Posterior vena cava (tissue), 2 donors: ENCODE data around the gene RBM12. TPM values are rescaled to one million over a fixed set of nuclear protein-coding genes. Genes with fewer than 3 reads are reported as not detected.
"Not testable (repeated sequence)": the region's sequence is repeated elsewhere in the genome, so short reads cannot be mapped to it uniquely, and the experiment has no call there.

Experiments
- DNase-seq: peaks from one replicate; pipeline ENCODE4 v3.0.0-alpha.2; 2020; ENCODE audit warnings: low spot score
- intact Hi-C, 2 donors: fragments of 100-400 bp; cut with DNase I; formaldehyde crosslinking; loops; one replicate each; pipeline versions ENCODE4 v1.14.1 to v1.14.2; 2022 to 2023
- long read RNA-seq, 2 donors: library from polyadenylated mRNA; unstranded; transcript quantifications; one replicate each; pipeline ENCODE4 v2.0.0, GENCODE V29; 2020 to 2021
- total RNA-seq, 2 donors: library from RNA; stranded (reverse); fragmentation: NEBNext Ultra II Directional; extraction: Animal tissue kit (Norgen Biotek cat#: 25700); gene quantifications; one replicate each; pipeline ENCODE4 v1.2.1, GENCODE V29; 2021
- donor health status: DM: yes; HTN: yes; CAD: no.
- donor health status: DM: yes; HTN: yes; CAD: no.

The RBM12 gene
- 10 to 100 TPM; 59.4 to 61.4 TPM for total RNA-seq
- long read RNA-seq, donor 1, full-length matches to known transcripts, result 5 of 12 reads
- long read RNA-seq, donor 1, partial matches to known transcripts, result 0 of 12 reads
- long read RNA-seq, donor 1, other reads (novel, unspliced or antisense), result 7 of 12 reads
- long read RNA-seq, donor 2, partial matches to known transcripts, result 0 of 5 reads
- long read RNA-seq, donor 2, other reads (novel, unspliced or antisense), result 5 of 5 reads

DNA sequence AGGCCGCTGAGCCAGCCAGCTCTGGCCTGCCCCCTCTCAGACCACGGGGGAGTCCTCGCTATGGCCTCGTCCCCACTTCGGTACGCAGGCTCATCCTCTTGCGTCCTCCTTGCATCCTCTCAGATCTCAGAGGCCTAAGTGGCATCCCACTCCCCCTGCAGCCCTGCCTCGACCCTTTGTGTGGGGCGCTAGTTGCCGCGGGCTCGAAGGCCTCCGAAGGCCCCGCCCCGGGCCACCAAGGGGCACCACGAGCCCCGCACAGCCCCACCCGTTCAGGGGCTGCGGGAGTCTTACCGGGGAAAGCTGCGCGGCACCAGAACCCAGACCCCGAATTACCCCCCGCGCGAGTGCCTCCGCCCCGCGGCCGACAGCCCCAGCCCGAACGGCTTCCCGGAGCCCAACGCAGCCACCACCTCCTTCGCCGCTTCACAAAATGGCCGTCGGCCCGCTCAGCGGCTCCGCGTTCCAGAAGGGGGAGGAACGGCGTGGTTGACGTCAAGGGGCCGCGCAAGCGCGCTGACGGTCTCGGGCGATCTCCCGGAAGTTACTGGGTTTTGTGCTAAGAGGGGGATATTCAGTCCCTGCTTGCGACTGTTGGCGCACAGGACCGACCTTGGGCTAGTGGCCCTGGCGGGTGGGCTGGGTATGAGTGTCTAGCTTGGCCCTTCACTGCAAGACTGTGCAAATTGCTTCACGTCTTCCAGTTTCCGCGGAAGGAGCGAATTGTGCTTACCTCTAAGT, at the start of gene RBM12, which contains the start of gene CPNE1:
Gene RBM12 (minus strand): TSS at position 435 of the 741 bp plus-strand sequence. CDS start 9,578 bp downstream, outside the sequence.
Gene CPNE1 (minus strand): TSS at position 435 of the 741 bp plus-strand sequence. CDS start 31,977 bp downstream, outside the sequence.
- intact Hi-C loops, result loop anchor here in 1 of 2 donors (10.0 kb wide), 1 partner anchor 200 kb away; no protein-coding TSS in a partner anchor
- DNase-seq, result peak; percentile 98

DNA sequence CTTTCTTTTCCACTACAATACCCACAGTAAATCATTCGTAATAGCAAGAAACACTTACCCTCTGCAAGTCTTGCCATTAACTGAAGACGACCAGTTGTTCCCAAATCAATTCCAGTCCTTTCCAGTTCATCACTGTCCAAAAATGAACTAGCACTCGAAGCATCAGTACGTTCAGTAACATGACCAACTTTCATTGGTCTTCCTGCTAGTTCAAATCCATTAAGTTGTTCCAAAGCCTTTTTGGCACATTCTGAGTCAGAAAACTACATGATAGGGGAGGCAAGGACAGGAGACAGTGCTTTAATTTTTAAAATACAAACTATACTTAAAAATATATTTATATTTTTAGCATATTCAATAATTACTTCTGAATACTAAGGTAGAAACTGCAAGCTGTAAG, 49.4 kb upstream of the RBM12 start:
- intact Hi-C loops, result no loop called here
- DNase-seq, result no peak

DNA sequence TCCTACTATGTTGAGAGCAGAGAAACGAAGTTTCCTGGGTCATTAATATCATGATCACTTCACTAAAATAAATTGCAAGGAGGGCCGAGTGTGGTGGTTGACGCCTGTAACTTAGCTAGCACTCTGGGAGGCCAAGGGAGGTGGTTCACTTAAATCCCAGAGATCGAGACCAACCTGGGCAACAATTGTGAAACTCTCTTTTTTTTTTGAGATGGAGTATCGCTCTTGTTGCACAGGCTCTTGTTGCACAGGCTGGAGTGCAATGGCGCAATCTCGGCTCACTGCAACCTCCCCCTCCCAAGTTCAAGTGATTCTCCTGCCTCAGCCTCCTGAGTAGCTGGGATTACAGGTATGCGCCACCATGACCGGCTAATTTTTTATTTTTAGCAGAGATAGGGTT, 48.4 kb upstream of the RBM12 start:
- DNase-seq, intact Hi-C loops: not testable (repeated sequence)

- intact Hi-C loops, result no loop called here
Observed at GRCh38 chr20:35711588-35712209, 47.0 kb upstream of the RBM12 start.

GRCh38 chr20:35710884-35711587, 46.3 kb upstream of the RBM12 start:
- intact Hi-C loops, result no loop called here
- DNase-seq, result no peak

More at GRCh38 chr20:35711588-35712209, 47.0 kb upstream of the RBM12 start:
- no peak for DNase-seq

GRCh38 chr20:35710039-35710438, 45.3 kb upstream of the RBM12 start:
- no peak for DNase-seq
- intact Hi-C loops, result no loop called here

GRCh38 chr20:35709259-35709658, 44.6 kb upstream of the RBM12 start:
- intact Hi-C loops, result no loop called here
- DNase-seq, result no peak

DNA sequence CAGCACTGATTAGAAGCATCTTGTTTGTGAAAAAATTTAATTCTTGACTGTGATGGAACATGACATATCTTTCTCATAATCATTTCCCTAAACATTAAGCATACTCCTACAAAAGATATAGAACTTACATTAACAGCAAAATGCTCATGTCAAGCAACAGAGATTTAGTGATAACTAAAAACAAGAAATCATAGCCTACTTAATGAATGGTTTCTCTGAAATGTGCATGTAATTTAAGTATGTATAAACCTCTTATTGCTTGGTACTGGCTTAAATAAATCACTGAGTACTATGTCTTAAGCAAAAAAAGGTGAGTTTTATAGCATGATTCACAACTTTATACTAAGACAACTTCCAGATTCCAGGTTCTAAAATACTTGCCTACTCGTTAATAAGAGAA, 43.8 kb upstream of the RBM12 start:
- DNase-seq, result no peak
- intact Hi-C loops, result no loop called here

GRCh38 chr20:35706591-35707529, 42.2 kb upstream of the RBM12 start:
- DNase-seq, result peak; percentile 65
- intact Hi-C loops, result not testable (repeated sequence)

GRCh38 chr20:35705894-35706293, 41.2 kb upstream of the RBM12 start:
- peak; percentile 34 for DNase-seq
- intact Hi-C loops, result not testable (repeated sequence)

GRCh38 chr20:35704514-35705261, 40.0 kb upstream of the RBM12 start:
- intact Hi-C loops, result no loop called here

GRCh38 chr20:35702824-35703695, 38.4 kb upstream of the RBM12 start:
- intact Hi-C loops, result no loop called here
- DNase-seq, result no peak

More at GRCh38 chr20:35704514-35705261, 40.0 kb upstream of the RBM12 start:
- DNase-seq, result no peak

GRCh38 chr20:35702051-35702823, 37.5 kb upstream of the RBM12 start:
- intact Hi-C loops, result no loop called here
- DNase-seq, result no peak

DNA sequence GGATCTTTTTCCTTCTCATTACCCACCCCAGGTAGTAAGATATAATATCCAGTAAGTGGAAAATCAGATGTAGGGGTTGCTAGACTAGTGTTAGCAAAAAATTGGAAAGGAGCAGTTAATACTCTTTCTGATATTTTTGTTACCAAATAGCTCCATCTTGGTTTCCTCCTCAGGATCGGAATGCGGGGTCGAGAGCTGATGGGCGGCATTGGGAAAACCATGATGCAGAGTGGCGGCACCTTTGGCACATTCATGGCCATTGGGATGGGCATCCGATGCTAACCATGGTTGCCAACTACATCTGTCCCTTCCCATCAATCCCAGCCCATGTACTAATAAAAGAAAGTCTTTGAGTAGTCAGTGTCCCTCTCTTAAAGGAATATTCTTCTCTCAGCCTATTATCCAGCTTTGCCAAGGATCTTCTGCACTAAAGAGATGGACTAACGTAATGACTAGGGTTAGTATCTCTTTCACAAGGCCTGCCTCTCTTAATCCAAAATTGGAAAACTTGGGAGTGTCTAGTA, 36.0 kb upstream of the RBM12 start:
- intact Hi-C loops, result no loop called here
- DNase-seq, result peak; percentile 76

DNA sequence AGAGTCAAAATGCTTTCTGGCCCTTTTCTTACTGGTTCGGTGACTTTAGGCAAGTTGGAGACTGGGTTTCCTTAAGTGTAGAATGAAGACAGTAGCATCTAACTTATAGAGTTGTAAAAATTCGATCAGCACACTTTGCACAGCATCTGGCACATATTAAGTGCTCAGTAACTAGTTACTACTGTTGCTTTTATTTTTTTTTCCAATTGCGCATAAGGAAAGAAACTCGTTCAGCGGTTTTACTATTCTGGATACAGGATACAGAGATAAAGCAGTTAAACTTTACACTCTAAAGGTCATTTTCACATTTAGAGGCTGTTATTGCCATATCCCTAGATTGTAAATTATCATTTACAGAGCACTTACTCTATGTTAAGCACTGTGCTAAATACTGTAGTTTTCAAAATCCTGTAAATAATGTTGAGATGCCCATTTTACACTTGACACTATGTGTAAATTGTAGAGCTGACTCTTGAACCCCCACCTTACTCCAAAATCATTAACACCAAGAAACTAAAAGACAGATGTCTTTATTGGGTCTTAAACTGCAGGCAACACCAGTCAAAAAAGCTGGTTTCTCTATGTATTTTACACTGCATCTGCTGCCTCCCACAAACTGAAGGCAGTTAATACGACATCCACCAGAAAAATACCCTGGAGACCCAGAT, 35.4 kb upstream of the RBM12 start:
- intact Hi-C loops, result loop anchor here in 1 of 2 donors (10.0 kb wide), 1 partner anchor 225 kb away; no protein-coding TSS in a partner anchor
- DNase-seq, result no peak
